Measurements from ENCODE around the gene DLL1.

DLL1 gene

GRCh38 chr6:170277893-170278742 is 12.8 kb downstream of the DLL1 start:
- Histone ChIP-seq H3K79me2 (ENCODE audit: low read length) (no peaks in the 10 kb centered on the region), H3K4me1 (ENCODE audit: low read length) (no peaks in the 10 kb centered on the region), H3K4me3 (ENCODE audit: low read length) (no peak overlapping the region), H3K27me3 (ENCODE audit: low read depth, low read length) (no peaks in the 10 kb centered on the region), H3K9ac (ENCODE audit: low read length) (no peak overlapping the region), H3K9me3 (ENCODE audit: insufficient read depth, low read length) (no peaks in the 10 kb centered on the region), H4K20me1 (ENCODE audit: insufficient read depth, low read length) (no peaks in the 10 kb centered on the region), H3K4me2 (ENCODE audit: low read length) (no peak overlapping the region), H3K27ac (ENCODE audit: low read length) (no peak overlapping the region), H2AFZ (ENCODE audit: low read depth, low read length) (no peak overlapping the region), H3K36me3 (replicated peaks; ENCODE audit: low read depth, low read length) (no peaks in the 10 kb centered on the region)
- TF ChIP-seq EZH2phosphoT487 (IDR thresholded peaks at IDR 0.05; ENCODE audit: low read depth) (no peak), CTCF (IDR thresholded peaks at IDR 0.05; ENCODE audit: low read depth, low read length) (no peak)

DNA sequence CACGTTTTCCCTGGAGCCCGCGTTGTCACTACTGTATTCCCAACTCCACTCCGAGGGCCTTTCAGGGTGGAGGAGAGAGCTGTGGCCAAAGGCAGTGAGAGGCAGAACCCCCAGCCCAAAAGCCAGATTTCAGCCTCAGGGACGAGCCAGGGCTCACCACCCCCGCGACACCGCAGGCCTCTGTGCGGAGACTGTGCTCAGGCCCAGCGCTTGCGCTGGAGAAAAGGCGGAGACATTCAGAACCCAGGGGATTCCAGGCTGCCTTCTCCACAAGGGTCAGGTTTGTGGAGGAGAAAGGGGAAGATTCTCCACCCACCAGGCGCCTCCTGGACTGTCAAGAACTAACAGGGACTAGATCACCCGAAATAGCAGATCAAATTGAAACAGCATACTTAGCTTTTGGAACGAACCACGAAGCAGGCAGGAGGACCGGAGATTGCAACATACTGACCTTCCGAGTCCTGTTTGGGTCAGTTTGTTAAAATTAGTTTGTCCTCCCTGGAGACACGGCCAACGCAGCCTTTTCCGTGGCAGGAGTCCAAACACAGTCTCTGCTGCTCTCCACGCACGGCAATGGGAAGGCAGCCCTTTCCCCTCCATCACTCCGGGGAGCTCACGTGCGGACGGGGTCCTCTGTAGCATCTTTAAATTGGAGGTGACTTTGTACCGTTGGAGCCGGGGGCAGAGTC is 14.4 kb downstream of the DLL1 start:
- Histone ChIP-seq H3K79me2 (ENCODE audit: low read length) (no peaks in the 10 kb centered on the region), H3K27ac (ENCODE audit: low read length) (no peak overlapping the region), H3K4me1 (ENCODE audit: low read length) (peaks cover 8% of the 10 kb centered on the region; the same call in 1 of the 2 replicates), H3K4me3 (ENCODE audit: low read length) (no peak overlapping the region), H3K9ac (ENCODE audit: low read length) (no peak overlapping the region), H2AFZ (ENCODE audit: low read depth, low read length) (no peak overlapping the region), H3K4me2 (ENCODE audit: low read length) (no peak overlapping the region), H3K27me3 (ENCODE audit: low read depth, low read length) (no peaks in the 10 kb centered on the region), H4K20me1 (ENCODE audit: insufficient read depth, low read length) (no peaks in the 10 kb centered on the region), H3K9me3 (ENCODE audit: insufficient read depth, low read length) (no peaks in the 10 kb centered on the region), H3K36me3 (replicated peaks; ENCODE audit: low read depth, low read length) (no peaks in the 10 kb centered on the region)
- no peak for TF ChIP-seq CTCF (IDR thresholded peaks at IDR 0.05; ENCODE audit: low read depth, low read length)
- no peak for TF ChIP-seq EZH2phosphoT487 (IDR thresholded peaks at IDR 0.05; ENCODE audit: low read depth)

- no peaks in the 10 kb centered on the region for H4K20me1 ChIP-seq (ENCODE audit: insufficient read depth, low read length)
- no peak overlapping the region for H3K4me3 ChIP-seq (ENCODE audit: low read length)
- TF ChIP-seq CTCF (IDR thresholded peaks at IDR 0.05; ENCODE audit: low read depth, low read length) (no peak), EZH2phosphoT487 (IDR thresholded peaks at IDR 0.05; ENCODE audit: low read depth) (no peak)
- no peaks in the 10 kb centered on the region for H3K36me3 ChIP-seq (replicated peaks; ENCODE audit: low read depth, low read length)
- H3K79me2 ChIP-seq (ENCODE audit: low read length), result no peaks in the 10 kb centered on the region
- no peaks in the 10 kb centered on the region for H3K9me3 ChIP-seq (ENCODE audit: insufficient read depth, low read length)
- H3K9ac ChIP-seq (ENCODE audit: low read length), result no peak overlapping the region
- H2AFZ ChIP-seq (ENCODE audit: low read depth, low read length), result no peak overlapping the region
- H3K27ac ChIP-seq (ENCODE audit: low read length), result no peak overlapping the region
- H3K4me1 ChIP-seq (ENCODE audit: low read length), result peaks cover 10% of the 10 kb centered on the region; the same call in 1 of the 2 replicates
- no peaks in the 10 kb centered on the region for H3K27me3 ChIP-seq (ENCODE audit: low read depth, low read length)
- no peak overlapping the region for H3K4me2 ChIP-seq (ENCODE audit: low read length)
These were observed 15.9 kb downstream of the DLL1 start for GRCh38 chr6:170274713-170275560.

All from OCI-LY3 (cell line).